ENCODE measurements around the gene WDR37.

The WDR37 gene

DNA sequence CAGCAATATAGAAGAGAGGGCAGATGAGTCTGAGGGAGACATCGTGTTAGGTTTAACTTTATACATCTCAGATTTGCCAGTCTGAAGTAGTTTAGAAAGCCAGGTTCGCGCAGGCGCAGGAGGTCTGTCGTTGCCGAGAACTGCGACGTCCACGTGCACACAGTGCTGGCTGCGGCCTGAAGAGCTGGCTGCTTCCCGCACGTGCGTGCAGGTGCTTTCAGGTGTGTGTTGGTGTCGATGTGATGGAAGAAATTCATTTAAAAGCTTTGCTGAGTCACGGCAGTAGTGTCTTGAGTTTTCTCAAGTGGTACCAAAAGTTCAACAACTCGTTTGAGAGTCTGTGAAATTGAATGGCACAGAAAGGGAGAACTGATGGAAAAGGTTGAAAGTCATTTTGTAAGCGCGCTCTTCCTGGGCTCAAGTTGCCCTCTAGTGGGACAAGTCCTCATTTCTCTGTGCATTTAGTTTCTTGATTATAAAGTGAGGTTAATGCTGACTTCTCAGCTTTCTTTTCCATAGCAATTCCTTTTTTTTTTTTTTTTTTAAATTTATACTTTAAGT lies 18.6 kb downstream of the WDR37 start:
- DNase-seq = peak in 1 of 5 experiments; percentile 35

DNA sequence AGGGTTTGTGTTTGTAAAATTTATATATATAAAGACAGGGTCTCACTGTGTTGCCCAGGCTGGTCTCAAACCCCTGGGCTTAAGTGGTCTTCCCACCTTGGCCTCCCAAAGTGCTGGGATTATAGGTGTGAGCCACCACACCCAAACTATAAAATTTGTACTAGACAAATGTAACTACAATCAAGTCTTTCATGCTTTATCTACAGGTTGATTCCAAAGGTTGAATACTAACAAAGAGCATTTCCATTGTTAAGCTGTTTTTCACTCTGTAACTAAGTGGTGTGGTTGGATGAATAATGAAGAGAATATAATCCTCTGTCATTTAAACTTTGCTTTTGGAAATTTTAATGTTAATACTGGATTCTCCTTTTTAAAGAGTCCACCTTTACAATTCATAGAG lies 22.5 kb downstream of the WDR37 start:
- DNase-seq = no peak

DNA sequence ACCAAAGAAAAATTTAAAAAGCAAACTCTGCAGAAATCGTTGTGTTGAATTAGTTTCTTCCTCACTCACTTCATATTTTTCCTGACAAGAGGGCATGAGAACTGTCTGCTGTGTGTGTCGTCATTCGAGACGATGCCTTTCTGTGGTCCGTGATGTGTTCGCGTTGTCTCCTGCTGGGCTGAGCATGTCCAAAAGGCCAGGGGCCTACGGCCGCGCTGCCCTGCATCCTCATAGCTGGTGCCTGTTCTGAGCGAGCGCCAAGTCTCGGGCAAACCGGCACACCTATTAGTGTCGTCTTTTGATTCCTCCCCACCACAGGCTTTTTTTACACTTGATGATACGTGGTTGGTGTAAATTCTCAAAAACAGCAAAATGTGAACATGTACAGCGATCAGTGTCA lies 27.4 kb downstream of the WDR37 start:
- DNase-seq = no peak

DNA sequence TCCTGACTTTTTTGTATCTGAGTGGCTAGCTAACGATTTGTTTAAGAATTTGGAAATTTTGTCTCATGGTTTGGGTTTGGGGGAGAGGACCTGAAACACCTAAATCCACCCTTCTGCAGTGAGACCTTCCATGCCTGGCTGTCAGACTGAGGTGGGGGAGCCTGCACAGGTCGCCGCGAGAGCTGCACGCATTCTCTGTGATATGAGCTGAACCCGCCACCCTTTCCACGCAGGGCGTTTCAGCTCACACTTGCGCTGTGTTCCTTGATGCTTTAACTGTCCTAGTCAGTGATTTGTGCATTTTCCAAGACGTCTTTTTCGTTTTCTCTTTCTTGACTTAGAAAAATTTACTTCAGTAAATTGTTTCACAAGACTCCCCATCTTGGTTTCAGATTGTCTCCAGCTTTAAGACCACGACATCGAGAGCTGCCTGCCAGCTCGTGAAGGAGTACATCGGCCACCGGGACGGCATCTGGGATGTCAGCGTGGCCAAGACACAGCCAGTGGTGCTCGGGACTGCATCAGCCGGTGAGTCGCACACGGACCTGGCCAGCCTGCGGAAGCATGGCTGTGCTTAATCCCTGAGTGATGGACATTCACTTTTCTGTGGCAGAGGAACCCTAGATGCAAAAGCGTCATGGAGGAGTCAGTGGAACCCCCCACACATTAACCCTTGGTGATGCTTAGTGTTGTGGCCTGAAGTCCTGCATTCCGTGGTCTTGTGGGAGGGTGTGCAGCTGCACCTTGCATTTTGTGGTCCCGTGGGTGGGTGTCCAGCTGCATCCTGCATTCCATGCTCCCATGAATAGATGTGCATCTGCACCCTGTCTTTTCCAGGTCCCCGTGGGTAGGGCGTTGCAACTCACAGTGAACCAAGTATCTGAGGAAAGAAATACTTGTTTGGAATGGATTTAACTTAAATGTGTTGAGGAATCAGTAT lies 28.1 kb downstream of the WDR37 start:
- no peak for DNase-seq

DNA sequence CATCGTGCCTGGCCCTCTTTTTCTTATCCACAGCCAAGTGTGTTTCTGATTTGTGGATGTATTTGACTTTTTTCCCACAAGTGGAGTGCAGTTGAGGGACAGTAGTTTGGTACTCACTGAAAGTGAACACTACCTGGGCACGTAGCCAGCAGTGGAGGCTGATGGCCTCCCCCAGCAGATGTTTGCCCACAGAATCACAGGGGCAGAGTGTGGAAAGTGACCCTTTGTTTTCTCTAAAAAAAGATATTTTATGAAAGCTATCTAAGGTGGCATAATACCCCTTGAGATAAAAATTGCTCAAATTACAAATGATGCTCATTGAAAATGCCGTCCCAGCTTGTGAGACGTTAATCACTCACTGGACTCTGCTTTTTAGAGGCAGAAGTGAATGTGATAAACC lies 29.1 kb downstream of the WDR37 start:
- no peak for DNase-seq

DNA sequence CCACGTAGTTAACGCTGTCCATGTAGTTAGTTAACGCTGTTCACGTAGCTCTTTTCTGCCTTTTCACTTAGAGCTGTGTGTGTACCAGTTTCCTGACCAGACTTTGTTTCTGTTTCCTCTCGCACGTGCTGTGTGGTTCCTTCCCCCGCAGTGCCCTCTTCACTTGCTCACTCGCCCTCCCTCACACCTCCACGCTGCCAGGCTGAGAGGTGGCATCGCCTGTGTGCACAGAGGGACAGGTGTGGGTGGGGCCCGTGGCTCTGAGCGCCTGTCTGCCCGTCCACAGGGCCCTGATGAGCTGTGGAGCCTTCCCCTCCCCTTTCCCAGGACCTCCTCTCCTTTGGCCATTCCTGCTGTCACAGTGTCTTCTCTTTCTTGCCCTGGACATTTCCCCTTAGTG lies 30.6 kb downstream of the WDR37 start:
- DNase-seq = peak in 1 of 5 experiments; percentile 26

DNA sequence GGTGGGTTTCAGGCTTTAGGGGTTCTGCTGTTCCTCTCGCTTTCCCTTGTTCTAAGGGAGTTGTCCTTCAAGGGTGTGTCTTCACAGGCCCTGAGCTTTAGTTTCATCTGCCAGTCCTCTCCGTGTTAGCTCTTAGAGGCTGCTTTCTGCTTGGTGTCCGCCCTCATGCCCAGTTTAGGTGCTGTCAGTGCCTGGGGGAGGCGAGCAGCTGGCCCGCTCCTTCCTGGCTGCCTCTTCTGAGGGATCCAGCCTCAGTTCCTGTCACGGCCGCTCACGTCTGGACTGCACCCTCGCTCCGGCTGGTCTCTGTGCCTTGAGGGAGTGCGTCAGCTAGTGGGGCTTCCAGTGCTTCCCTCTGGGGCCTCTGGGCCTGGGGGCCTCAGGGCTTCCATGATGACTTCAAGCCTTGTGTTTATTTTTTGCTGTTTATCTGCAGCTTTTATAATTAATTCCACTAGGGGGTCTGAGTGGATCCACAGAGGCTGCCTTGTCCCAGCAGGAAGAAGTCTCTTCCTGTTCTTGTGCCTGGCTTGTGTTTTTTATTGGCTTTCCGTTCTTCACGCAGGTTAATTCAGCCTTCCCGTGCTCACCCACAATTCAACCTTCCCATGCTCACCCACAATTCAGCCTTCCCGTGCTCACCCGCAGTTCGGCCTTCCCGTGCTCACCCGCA lies 33.0 kb downstream of the WDR37 start:
- DNase-seq = no peak

DNA sequence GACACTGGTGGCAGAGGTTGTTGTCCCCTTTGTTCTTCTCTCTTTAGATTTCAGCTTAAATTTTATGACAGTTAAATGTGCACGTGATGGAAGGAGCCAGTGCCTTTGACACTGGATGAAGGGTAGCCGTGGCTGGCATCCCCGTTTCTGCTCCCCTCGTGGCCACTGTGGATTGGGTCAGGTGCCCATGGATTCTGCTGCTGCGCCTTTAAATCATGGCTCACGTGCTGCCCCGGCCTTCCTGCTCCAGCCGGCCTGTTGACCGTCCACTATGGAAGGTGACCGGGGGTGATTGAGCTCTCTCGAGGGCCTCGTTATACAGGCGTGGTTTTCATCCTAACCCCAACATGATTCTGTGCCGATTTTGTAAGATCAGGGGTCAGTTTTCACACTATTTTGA lies 34.5 kb downstream of the WDR37 start:
- DNase-seq = no peak

DNA sequence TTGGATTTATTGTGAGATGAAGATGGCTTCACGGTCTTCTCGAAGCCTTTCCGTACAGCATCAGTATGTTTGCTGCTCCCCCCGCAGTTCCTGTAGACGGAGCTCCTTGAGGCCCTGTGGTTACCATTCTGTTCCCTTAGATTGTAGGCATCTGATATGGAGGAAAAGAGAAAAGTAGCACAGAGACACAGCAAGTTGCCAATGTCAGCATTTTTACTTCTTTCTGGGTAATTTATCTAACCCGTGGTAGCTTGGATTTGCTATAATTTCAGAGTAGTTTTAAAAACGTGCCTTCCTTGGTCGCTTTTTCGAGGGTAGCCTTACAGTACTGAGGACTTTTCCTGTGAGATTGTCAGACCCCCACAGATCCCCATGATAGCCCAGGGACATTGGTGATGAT lies 37.5 kb downstream of the WDR37 start:
- DNase-seq = no peak

DNA sequence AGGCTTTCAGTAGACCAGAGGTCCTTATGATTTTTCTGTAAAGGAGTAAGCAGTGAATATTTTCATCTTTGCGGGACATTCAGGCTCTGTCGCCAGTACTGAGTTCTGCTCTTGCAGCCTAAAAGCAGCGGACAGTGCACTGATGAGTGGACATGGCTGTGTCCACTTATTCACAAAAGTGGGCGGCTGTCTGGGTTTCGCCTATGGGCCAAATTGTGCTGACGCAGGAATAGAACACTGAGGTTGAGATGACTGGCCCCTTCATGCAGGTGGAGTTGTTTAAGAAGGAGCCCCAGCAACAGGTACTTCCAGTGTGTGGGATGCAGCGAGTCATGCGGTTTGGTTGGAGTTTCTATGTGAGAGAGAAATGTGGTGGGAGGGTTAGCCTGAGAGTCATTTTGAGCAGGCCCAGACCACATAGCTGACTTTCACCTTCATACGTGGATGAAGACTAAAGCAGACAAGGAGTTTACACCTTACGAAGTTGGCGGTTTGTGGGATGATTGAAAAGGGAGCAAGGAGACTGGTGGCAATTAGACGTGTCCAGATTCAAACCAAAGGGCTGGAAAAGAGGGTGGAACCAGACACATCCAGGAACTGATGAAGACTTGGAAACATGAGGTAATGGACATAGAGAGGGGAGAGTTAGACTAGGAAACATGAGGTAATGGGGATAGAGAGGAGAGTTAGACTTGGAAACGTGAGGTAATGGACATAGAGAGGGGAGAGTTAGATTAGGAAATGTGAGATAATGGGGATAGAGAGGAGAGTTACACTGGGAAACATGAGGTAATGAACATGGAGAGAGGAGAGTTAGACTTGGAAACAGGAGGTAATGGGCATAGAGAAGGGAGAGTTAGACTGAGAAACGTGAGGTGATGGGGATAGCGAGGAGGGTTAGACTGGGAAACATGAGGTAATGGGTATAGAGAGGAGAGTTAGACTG lies 38.2 kb downstream of the WDR37 start:
- DNase-seq = peak in 2 of 5 experiments; percentile 68 to 82

DNA sequence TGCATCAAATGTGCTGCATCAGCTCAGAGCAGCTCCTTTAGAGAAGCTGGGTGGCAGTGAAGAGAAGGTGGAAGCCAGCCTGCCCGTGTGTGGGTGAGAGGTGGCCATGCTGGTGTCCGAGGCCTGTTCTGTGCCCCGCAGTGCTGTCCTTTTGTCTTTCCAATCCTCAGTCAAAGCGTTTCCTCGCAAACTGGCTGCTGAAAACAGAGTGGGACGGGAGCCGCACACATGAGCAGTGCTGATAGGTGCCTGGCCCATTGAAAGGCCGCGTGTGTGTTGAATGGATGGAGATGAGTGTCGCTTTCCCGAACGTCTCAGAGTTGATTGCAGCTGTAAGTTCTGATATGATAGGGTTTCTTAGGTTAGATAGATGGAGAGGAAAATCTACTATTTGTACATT lies 39.3 kb downstream of the WDR37 start:
- DNase-seq = no peak

DNA sequence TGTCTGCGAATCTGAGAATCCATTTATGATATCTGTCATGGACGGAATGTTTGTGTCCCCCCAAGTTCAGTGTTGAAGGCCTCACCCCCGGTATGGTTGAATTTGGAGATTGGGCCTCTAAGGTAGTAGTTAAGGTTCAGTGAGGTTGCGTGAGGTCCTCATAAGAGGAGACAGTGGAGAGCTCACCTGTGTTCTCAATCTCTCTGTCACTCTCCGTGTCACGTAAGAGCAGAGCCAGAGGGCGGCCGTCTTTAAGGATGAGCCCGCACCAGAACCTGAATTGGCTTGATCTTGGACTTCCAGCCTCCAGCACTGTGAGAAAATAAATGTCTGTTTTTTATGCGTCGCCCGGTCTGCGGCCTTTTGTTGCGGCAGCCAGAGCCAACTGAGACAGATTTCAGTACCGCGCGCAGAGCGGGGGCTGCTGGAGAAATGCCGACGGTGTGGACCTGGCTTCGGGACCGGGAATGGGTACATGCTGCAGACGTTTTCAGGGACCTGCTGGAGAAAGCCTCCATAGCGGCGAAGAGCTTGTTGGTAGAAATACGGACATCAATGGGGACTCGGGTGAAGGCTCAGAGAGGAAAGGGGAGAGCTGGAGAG lies 40.2 kb downstream of the WDR37 start:
- no peak for DNase-seq

DNA sequence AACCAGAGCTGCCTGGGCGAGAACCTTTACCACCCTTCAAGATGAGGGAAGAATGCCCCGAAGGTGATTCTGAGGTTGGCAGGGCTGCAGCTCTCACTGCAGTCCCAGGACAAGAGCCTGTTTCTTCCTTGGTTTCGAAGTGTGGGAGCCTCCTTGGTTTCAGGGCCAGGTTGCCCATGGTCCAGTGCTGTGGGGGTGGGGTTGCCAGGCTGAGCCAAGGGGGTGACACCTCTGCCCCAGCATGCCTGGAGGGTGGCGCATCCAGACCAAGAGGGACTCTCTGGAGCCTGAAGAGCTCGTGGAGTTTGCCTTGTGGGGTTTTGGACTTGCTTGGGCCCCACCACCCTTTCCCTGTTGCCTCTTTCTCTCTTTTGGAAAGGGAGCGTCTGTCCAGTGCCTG lies 41.3 kb downstream of the WDR37 start:
- no peak for DNase-seq

DNA sequence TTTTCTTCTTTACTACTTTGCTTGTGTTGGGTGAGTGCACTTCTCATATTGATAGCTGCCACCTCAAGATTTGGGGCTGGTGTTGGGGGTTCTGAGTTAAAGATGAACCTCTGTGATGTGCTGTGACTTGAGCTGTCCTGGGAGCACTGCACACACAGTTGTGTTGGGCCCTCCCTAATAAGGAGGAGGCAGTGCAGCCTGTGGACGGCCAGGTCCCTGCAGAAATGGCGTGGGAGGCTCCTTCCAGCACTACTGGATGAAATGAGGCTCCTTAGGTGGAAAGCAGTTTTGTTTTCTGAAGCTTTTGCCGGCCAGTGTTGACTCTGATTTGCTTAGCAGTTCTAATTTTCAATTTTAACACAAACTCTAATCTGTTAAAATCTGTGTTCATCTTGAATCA lies 44.0 kb downstream of the WDR37 start:
- no peak for DNase-seq

DNA sequence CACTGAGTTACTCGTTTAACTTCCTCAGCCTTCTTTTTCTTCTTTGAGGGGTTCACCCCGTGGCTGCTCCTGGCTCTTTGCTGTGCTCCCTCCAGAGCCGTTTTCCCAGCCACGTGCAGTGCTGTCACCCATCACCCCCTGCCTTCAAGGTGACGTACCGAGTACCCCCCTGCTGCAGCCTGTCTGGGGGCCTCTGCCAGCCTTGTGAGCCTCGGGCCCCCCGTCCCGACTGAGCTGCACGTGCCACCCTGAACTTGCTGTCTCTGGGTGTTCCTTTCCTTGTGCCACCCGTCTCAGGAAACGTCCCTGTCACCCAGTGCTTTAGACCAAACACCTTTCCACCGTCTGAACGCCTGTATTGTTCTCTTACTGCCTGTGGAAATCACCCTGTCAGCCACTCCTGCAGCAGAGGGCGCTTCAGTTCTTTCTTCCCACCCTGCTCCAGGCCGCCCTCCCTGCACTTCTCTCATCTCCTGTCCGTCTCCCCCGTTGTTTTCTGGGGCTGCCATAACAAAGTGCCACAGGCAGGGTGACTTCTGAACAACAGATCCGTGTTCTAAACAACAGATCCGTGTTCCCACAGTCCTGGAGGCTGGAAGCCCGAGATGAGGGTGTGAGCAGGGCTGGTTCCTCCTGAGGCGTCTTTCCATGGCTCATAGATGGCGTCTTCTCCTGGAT lies 44.6 kb downstream of the WDR37 start:
- no peak for DNase-seq

DNA sequence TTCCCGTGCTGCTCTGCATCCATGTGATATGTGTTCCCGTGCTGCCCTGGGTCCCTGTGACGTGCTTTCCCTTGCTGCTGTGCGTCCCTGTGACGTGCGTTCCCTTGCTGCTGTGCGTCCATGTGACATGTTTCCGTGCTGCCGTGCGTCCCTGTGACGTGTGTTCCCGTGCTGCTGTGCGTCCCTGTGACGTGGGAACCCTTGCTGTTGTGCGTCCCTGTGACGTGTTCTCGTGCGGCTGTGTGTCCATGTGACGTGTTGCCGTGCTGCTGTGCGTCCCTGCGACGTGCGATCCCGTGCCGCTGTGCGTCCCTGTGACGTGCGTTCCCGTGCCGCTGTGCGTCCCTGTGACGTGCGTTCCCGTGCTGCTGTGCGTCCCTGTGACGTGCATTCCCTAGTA lies 45.8 kb downstream of the WDR37 start:
- DNase-seq = no peak

DNA sequence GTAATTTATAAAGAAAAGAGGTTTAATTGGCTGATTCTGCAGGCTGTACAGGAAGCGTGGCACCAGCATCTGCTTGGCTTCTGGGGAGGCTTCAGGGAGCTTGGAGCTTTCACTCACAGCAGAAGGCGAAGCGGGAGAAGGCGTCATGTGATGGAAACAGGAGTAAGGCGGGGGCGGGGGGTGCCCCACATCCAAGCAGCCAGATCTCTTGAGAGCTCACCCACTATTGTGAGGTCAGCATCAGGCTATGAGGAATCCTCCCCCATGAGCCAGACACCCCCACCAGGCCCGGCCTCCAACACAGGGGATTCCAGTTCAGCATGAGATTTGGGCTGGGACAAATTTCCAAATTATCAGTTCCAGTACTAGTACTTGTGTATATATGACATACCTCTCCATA lies 46.2 kb downstream of the WDR37 start:
- peak in 1 of 5 experiments; percentile 32 for DNase-seq

DNA sequence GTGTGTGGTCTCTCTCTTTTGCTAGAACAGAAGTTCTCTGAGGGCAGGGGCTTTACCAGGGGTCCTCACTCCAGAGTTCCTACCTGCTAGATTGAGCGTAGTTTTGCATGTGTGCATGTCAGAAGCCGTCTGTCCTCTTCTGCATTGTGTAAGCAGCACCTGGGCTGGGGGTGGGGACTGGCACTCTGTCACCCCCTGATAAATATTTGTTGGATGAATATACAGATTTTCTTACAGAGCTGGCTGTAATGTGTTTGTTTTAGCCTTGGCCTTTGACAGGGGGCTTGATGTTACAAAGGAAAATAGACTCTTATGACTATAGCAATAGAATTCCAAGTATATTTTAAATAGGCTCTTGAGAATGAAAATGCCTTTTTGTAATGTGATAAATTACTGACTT lies 46.6 kb downstream of the WDR37 start:
- DNase-seq = no peak

DNA sequence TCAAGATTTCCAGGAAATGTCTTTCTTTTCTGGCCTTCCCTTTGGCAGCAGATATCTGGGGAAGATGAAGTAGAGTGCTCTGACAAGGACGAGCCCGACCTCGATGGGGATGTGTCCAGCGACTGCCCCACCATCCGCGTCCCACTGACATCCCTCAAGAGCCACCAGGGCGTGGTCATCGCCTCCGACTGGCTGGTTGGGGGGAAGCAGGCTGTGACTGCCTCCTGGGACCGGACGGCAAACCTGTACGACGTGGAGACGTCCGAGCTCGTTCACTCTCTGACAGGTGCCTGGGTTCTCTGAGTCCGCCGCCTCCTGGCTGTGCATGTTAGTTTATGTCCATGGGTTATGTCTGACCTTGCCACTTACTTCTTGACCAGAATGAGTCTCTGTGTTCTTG lies 47.4 kb downstream of the WDR37 start:
- DNase-seq = no peak

DNA sequence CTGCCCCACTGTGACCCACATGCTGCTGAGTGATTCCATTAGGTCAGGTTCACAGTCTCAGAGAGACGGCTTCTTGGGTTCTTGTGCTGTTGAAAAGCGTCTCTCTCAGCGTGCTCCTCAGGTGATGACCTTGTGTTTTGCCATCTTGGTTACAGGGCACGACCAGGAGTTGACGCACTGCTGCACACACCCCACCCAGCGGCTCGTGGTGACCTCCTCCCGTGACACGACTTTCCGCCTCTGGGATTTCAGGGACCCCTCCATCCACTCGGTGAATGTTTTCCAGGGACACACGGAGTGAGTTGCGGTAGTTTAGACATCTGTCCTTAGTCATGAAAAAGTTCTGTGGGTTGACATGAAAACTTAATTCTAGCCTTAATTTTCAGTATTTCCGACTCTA lies 48.8 kb downstream of the WDR37 start:
- DNase-seq = no peak

DNA sequence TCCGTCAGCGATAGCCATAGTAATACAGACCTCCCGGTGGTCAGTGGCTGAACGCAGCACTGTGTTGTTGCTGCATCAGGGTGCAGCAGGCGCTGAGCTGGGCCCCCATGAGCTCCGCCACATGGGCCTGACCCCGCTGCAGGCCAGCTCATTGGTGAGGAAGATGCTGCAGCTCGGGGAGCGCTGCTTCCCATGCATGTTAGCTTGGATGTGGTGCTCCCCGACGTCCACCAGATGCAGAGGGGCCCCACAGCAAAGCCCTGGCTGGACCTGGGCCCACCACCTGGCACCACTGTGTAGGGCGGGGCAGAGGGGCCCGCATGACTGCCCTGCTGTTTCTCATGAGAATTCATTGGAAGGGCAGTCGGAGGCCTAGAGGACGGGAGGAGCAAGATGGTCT lies 50.8 kb downstream of the WDR37 start:
- DNase-seq = no peak

DNA sequence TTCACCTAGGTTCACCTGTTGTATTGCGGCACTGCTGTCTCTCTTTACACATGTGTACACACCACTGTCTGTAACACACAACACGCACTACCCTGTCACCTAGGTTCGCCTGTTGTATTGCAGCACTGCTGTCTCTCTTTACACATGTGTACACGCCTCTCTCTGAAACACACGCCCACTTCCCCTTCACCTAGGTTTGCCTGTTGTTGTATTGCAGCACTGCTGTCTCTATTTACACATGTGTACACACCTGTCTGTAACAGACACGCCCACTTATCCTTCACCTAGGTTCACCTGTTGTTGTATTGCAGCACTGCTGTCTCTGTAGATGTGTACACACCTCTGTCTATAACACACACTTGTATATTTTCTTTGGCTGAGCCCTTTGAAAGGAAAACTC lies 51.5 kb downstream of the WDR37 start:
- no peak for DNase-seq
